Adrenal gland (tissue), 12 donors: ENCODE results near the gene GRID1. TPM values are rescaled to one million over a fixed set of nuclear protein-coding genes. Genes with fewer than 3 reads are reported as not detected.

Source experiments
- DNase-seq, 7 donors: peaks; one replicate each; pipeline ENCODE4 v3.0.0-alpha.2; 2019 to 2020
- H3K27ac ChIP-seq, 5 donors: fragments of 200-600 bp; sonication (generic) in 4 of 5; 1 replicate in 3 of 5; 2 replicates in 2 of 5; pipeline versions ENCODE4 v1.5.1 to v1.8.0; 2016 to 2020; ENCODE audit warnings: mild to moderate bottlenecking in 1 of 5
- H3K27me3 ChIP-seq: fragments of 200-600 bp; 2 replicates; pipeline ENCODE4 v1.8.0; 2021
- H3K36me3 ChIP-seq, 2 donors: fragments of 200-600 bp; replicated peaks in 1 of 2; 1 replicate in 1 of 2; 2 replicates in 1 of 2; pipeline versions ENCODE4 v1.5.1 to v1.8.0; 2018 to 2022
- H3K4me1 ChIP-seq, 2 donors: fragments of 200-600 bp; replicated peaks in 1 of 2; 1 replicate in 1 of 2; 2 replicates in 1 of 2; pipeline versions ENCODE4 v1.5.1 to v1.8.0; 2018 to 2021
- H3K4me3 ChIP-seq, 4 donors: fragments of 200-600 bp; sonication (generic) in 3 of 4; one replicate each; pipeline ENCODE4 v1.5.1; 2016 to 2018
- H3K9me3 ChIP-seq, 3 donors: fragments of 200-600 bp; sonication (generic) in 1 of 3; replicated peaks in 1 of 3; 1 replicate in 2 of 3; 2 replicates in 1 of 3; pipeline versions ENCODE4 v1.5.1 to v1.8.0; 2016 to 2021
- CTCF ChIP-seq, 6 experiments: fragments of 450-650 bp in 4 of 6; fragments of 200-600 bp in 2 of 6; sonication (generic) in 1 of 6; IDR thresholded peaks; 1 replicate in 5 of 6; 2 replicates in 1 of 6; pipeline versions ENCODE4 v1.5.1 to v1.8.0; 2016 to 2021; ENCODE audit warnings: antibody characterized with exemption in 6 of 6, mild to moderate bottlenecking in 2 of 6, moderate library complexity in 1 of 6
- POLR2A ChIP-seq, 2 donors: fragments of 450-650 bp; IDR thresholded peaks; one replicate each; pipeline ENCODE4 v1.6.1; 2017; ENCODE audit warnings: antibody characterized with exemption in 2 of 2, mild to moderate bottlenecking in 2 of 2, moderate library complexity in 1 of 2
- WGBS, 4 donors: extraction: QIAGEN DNeasy Blood & Tissue Kit in 2 of 4; methylation state at CpG; one replicate each; pipeline versions ENCODE4 v1.1.5 to v1.1.7; 2013 to 2017; 5-methylcytosine and 5-hydroxymethylcytosine counted together
- intact Hi-C, 2 donors: fragments of 100-400 bp; cut with DNase I; formaldehyde crosslinking; loops; one replicate each; pipeline versions ENCODE4 v1.14.1 to v1.15.0; 2022 to 2023
- polyA plus RNA-seq, 3 donors: library from polyadenylated mRNA; stranded (reverse); fragments of 200-250 nt in 2 of 3; fragments of 350-450 nt in 1 of 3; fragmentation: Illumina TruSeq in 1 of 3; extraction: RNeasy Lipid Tissue Mini Kit (QIAGEN cat#74804) in 1 of 3; gene quantifications; one replicate each; pipeline ENCODE4 v1.2.3, GENCODE V29; 2013 to 2014
- total RNA-seq, 9 donors: library from RNA; depleted of rRNA in 4 of 9; stranded (reverse); fragments of >200 nt in 4 of 9; fragments of 120-200 nt in 1 of 9; fragmentation: NEBNext Ultra II Directional in 1 of 9; extraction: Animal tissue kit (Norgen Biotek cat#: 25700) in 1 of 9; gene quantifications; one replicate each; pipeline versions ENCODE4 v1.1.0 to v1.2.4, GENCODE V29; 2013 to 2023
- donor health status: healthy with polysubstance abuse.
- donor health status: Bipolar disorder and iron deficiency.
- donor health status: DM: yes; HTN: yes; CAD: no.
- donor health status: DM: no; HTN: no; CAD: no.
- donor health status: DM: no; HTN: no; CAD: no.
- donor health status: DM: yes; HTN: yes; CAD: no.

Gene GRID1
- total and polyA plus RNA-seq, 12 donors = 2.2 to 8.0 (median 4.1) TPM

GRCh38 chr10:86330778-86331763 is 35.5 kb downstream of the GRID1 start:
- TF ChIP-seq POLR2A (IDR thresholded peaks at IDR 0.05) (no peak), CTCF (IDR thresholded peaks at IDR 0.05) (no peak)
- 87 to 93% (median 91%) methylated on average over 3 to 10 of the region's 10 CpGs for WGBS, 4 donors
- Histone ChIP-seq H3K9me3 (no peaks in the 10 kb centered on the region), H3K27me3 (no peaks in the 10 kb centered on the region), H3K4me3 (no peak overlapping the region), H3K4me1 (no peaks in the 10 kb centered on the region), H3K36me3 (no peaks in the 10 kb centered on the region), H3K27ac (no peak overlapping the region)
- intact Hi-C loops = no loop called here
- no peak for DNase-seq

- no peaks in the 10 kb centered on the region for H3K4me1 ChIP-seq
- H3K9me3 ChIP-seq = no peaks in the 10 kb centered on the region
- H3K27ac ChIP-seq = no peak overlapping the region
- no peak for DNase-seq
- H3K27me3 ChIP-seq = no peaks in the 10 kb centered on the region
- no peak for TF ChIP-seq CTCF (IDR thresholded peaks at IDR 0.05)
- no peak for TF ChIP-seq POLR2A (IDR thresholded peaks at IDR 0.05)
- no peak overlapping the region for H3K4me3 ChIP-seq
- H3K36me3 ChIP-seq = no peaks in the 10 kb centered on the region
- WGBS, 4 donors = 84 to 94% (median 89%) methylated on average over 14 to 16 of the region's 16 CpGs
- intact Hi-C loops = no loop called here
These were observed 36.5 kb downstream of the GRID1 start for GRCh38 chr10:86329896-86330680.

- intact Hi-C loops = no loop called here
- 83 to 88% (median 84%) methylated on average over 4 to 7 of the region's 7 CpGs for WGBS, 4 donors
These were observed 37.4 kb downstream of the GRID1 start for GRCh38 chr10:86329093-86329710.

More at GRCh38 chr10:86329093-86329710, 37.4 kb downstream of the GRID1 start:
- no peaks in the 10 kb centered on the region for H3K9me3 ChIP-seq
- H3K27me3 ChIP-seq = no peaks in the 10 kb centered on the region
- no peaks in the 10 kb centered on the region for H3K4me1 ChIP-seq
- TF ChIP-seq POLR2A (IDR thresholded peaks at IDR 0.05) (no peak), CTCF (IDR thresholded peaks at IDR 0.05) (no peak)
- DNase-seq = no peak
- no peak overlapping the region for H3K4me3 ChIP-seq
- no peak overlapping the region for H3K27ac ChIP-seq
- H3K36me3 ChIP-seq = no peaks in the 10 kb centered on the region
